GM18502 (cell line): ENCODE measurements around the gene RAB29.

Experiments used
- ATAC-seq: cut with Tn5 transposase; IDR thresholded peaks from one replicate; pipeline ENCODE4 v1.9.1; 2021; ENCODE audit warnings: mild to moderate bottlenecking; ENCODE audit not compliant: unreplicated experiment, poor library complexity

RAB29 gene

GRCh38 chr1:205797168-205797567 lies 21.9 kb upstream of the RAB29 start:
- ATAC-seq: no peak

- no peak for ATAC-seq
Measured at GRCh38 chr1:205794011-205794730, 18.9 kb upstream of the RAB29 start.

GRCh38 chr1:205792961-205793673 lies 17.8 kb upstream of the RAB29 start:
- peak; percentile 31 for ATAC-seq

- ATAC-seq: peak; percentile 64
Measured at GRCh38 chr1:205792481-205792881, 17.2 kb upstream of the RAB29 start.

GRCh38 chr1:205791568-205792180 lies 16.4 kb upstream of the RAB29 start:
- no peak for ATAC-seq

GRCh38 chr1:205787287-205787916 lies 12.1 kb upstream of the RAB29 start:
- ATAC-seq: no peak

GRCh38 chr1:205786601-205787000 lies 11.3 kb upstream of the RAB29 start:
- no peak for ATAC-seq

GRCh38 chr1:205785446-205785845 lies 10.2 kb upstream of the RAB29 start:
- ATAC-seq: no peak

GRCh38 chr1:205783904-205784303 lies 8.6 kb upstream of the RAB29 start:
- ATAC-seq: no peak

GRCh38 chr1:205783433-205783795 lies 8.1 kb upstream of the RAB29 start:
- no peak for ATAC-seq

- ATAC-seq: no peak
Measured at GRCh38 chr1:205782627-205783432, 7.5 kb upstream of the RAB29 start.

GRCh38 chr1:205780335-205780734 lies 5.1 kb upstream of the RAB29 start:
- ATAC-seq: no peak

- no peak for ATAC-seq
Measured at GRCh38 chr1:205777994-205778393, 2.7 kb upstream of the RAB29 start.

GRCh38 chr1:205775717-205776056 lies 405 bp upstream of the RAB29 start:
- no peak for ATAC-seq

GRCh38 chr1:205774198-205775014 lies 876 bp downstream of the RAB29 start:
- ATAC-seq: peak; percentile 40

GRCh38 chr1:205772607-205773032 lies 2.7 kb downstream of the RAB29 start:
- no peak for ATAC-seq

- no peak for ATAC-seq
Measured at GRCh38 chr1:205770618-205771017, 4.7 kb downstream of the RAB29 start.

- ATAC-seq: no peak
Measured at GRCh38 chr1:205769641-205770365, 5.5 kb downstream of the RAB29 start.

- no peak for ATAC-seq
Measured at GRCh38 chr1:205767248-205767647, 8.0 kb downstream of the RAB29 start.
